C1 segment of cervical spinal cord (tissue), 14 donors: Measurements from ENCODE around the gene ADAP1.

Source experiments
- DNase-seq, 14 donors: peaks; one replicate each; lab custom pipeline; 2025; lab: John Stamatoyannopoulos, UW

Gene ADAP1

GRCh38 chr7:923108-924041 is 31.1 kb downstream of the ADAP1 start:
- DNase-seq, result peak in 3 of 14 donors; percentile 27 to 67 (median 32)

GRCh38 chr7:922334-923107 is 32.0 kb downstream of the ADAP1 start:
- no peak for DNase-seq

- DNase-seq, result no peak
Measured at GRCh38 chr7:921581-922333, 32.7 kb downstream of the ADAP1 start.

- no peak for DNase-seq
Measured at GRCh38 chr7:921071-921461, 33.4 kb downstream of the ADAP1 start.

GRCh38 chr7:920351-921070 is 34.0 kb downstream of the ADAP1 start:
- no peak for DNase-seq

- DNase-seq, result no peak
Measured at GRCh38 chr7:919924-920341, 34.5 kb downstream of the ADAP1 start.

- no peak for DNase-seq
Measured at GRCh38 chr7:919114-919442, 35.4 kb downstream of the ADAP1 start.

GRCh38 chr7:918441-919113 is 35.9 kb downstream of the ADAP1 start:
- DNase-seq, result no peak

GRCh38 chr7:918118-918425 is 36.4 kb downstream of the ADAP1 start:
- DNase-seq, result no peak

GRCh38 chr7:917255-918117 is 37.0 kb downstream of the ADAP1 start:
- DNase-seq, result no peak

GRCh38 chr7:916291-916941 is 38.1 kb downstream of the ADAP1 start:
- DNase-seq, result peak in 2 of 14 donors; percentile 29 to 34

- no peak for DNase-seq
Measured at GRCh38 chr7:915291-916218, 38.9 kb downstream of the ADAP1 start.

GRCh38 chr7:914521-915194 is 39.8 kb downstream of the ADAP1 start:
- DNase-seq, result no peak

- DNase-seq, result peak in 11 of 14 donors; percentile 19 to 78 (median 39)
Measured at GRCh38 chr7:913736-914520, 40.6 kb downstream of the ADAP1 start.

GRCh38 chr7:911791-912480 is 42.5 kb downstream of the ADAP1 start:
- peak in 12 of 14 donors; percentile 38 to 89 (median 72) for DNase-seq

GRCh38 chr7:910931-911431 is 43.5 kb downstream of the ADAP1 start:
- DNase-seq, result peak in 1 of 14 donors; percentile 25
